SK-N-MC (cell line): ENCODE data around the gene TBC1D21.

Experiments used
- EZH2 ChIP-seq: fragments of 200-600 bp; sonication (generic); IDR thresholded peaks from one replicate; pipeline ENCODE4 v1.6.1; 2017; ENCODE audit warnings: antibody characterized with exemption
- FOXP2 ChIP-seq: optimal IDR thresholded peaks from 2 replicates; pipeline ENCODE3; 2011; ENCODE audit warnings: mild to moderate bottlenecking, moderate library complexity; ENCODE audit not compliant: insufficient read depth; ENCODE audit errors: extremely low read length, control extremely low read depth
- POLR2AphosphoS5 ChIP-seq: IDR thresholded peaks from 2 replicates; pipeline ENCODE4 v1.6.1; 2012; ENCODE audit warnings: mild to moderate bottlenecking, low read depth, low read length, borderline replicate concordance

DNA sequence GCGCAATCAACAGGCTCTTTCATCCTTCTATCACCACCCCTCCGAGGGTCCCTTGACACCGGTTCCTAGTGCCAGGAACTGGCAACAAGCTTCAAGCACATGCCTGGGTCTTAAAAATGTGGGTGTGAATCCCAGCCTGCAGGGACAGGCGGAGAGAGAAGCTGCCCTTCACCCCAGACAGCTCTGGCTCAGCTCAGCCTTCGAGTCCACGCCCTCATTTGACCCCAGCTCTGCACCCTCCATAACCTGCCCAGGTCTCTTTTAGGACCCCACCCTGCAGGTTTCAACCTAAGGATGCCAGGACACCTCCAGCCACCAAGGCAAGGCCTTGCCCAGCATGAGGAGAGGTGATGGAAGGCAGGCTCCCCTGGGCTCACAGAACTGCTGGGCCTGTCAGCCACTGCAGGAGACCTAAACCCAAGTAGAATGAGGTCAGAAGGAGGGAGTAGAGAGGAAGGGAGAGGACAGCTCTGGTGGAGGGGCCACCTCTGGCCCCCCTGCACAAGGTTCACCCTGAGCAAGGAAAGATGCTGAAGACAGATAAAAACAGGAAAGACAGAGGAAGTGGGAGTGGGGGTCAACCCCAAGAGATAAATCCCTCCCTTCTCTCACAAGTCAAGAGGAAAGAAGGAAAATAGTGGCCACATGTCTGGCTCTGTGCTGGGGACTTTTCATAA, 50.3 kb downstream of the TBC1D21 start:
- TF ChIP-seq EZH2: no peak
- no peak for TF ChIP-seq POLR2AphosphoS5
- no peak for TF ChIP-seq FOXP2
